ENCODE results near the gene MYL12B.
"Not testable (repeated sequence)": the region's sequence is repeated elsewhere in the genome, so short reads cannot be mapped to it uniquely, and the experiment has no call there.

MYL12B gene

GRCh38 chr18:3261373-3262233 lies at the start of gene MYL12B:
MYL12B (plus strand) TSS chr18:3262133; CDS start chr18:3272899, 10,766 bp downstream.
- peak; percentile 53 to 65 for DNase-seq (ENCODE audit: low read depth in 2 of 2)

- DNase-seq (ENCODE audit: low read depth in 2 of 2) = no peak
Measured at GRCh38 chr18:3212657-3213056, 49.3 kb upstream of the MYL12B start.

GRCh38 chr18:3213300-3214059 lies 48.5 kb upstream of the MYL12B start:
- DNase-seq (ENCODE audit: low read depth in 2 of 2) = no peak

- DNase-seq (ENCODE audit: low read depth in 2 of 2) = no peak
Measured at GRCh38 chr18:3214855-3215637, 46.9 kb upstream of the MYL12B start.

GRCh38 chr18:3216987-3217386 lies 44.9 kb upstream of the MYL12B start:
- no peak for DNase-seq (ENCODE audit: low read depth in 2 of 2)

- DNase-seq (ENCODE audit: low read depth in 2 of 2) = no peak
Measured at GRCh38 chr18:3217948-3218647, 43.8 kb upstream of the MYL12B start.

- DNase-seq (ENCODE audit: low read depth in 2 of 2) = no peak
Measured at GRCh38 chr18:3218819-3219218, 43.1 kb upstream of the MYL12B start.

GRCh38 chr18:3219241-3219630 lies 42.7 kb upstream of the MYL12B start:
- DNase-seq (ENCODE audit: low read depth in 2 of 2) = no peak

- DNase-seq (ENCODE audit: low read depth in 2 of 2) = no peak
Measured at GRCh38 chr18:3219631-3220335, 42.1 kb upstream of the MYL12B start, which contains the start of gene MYOM1. MYOM1 (minus strand) TSS chr18:3219968; CDS start chr18:3215223, 4,745 bp downstream.

GRCh38 chr18:3220868-3221267 lies 41.1 kb upstream of the MYL12B start:
- DNase-seq (ENCODE audit: low read depth in 2 of 2) = not testable (repeated sequence)

- DNase-seq (ENCODE audit: low read depth in 2 of 2) = no peak
Measured at GRCh38 chr18:3221496-3221895, 40.4 kb upstream of the MYL12B start.

GRCh38 chr18:3223356-3223755 lies 38.6 kb upstream of the MYL12B start:
- DNase-seq (ENCODE audit: low read depth in 2 of 2) = no peak

GRCh38 chr18:3224223-3224622 lies 37.7 kb upstream of the MYL12B start:
- DNase-seq (ENCODE audit: low read depth in 2 of 2) = no peak

GRCh38 chr18:3225588-3225987 lies 36.3 kb upstream of the MYL12B start:
- DNase-seq (ENCODE audit: low read depth in 2 of 2) = no peak

- no peak for DNase-seq (ENCODE audit: low read depth in 2 of 2)
Measured at GRCh38 chr18:3226048-3226447, 35.9 kb upstream of the MYL12B start.

- no peak for DNase-seq (ENCODE audit: low read depth in 2 of 2)
Measured at GRCh38 chr18:3230401-3231334, 31.3 kb upstream of the MYL12B start.

GRCh38 chr18:3233004-3233403 lies 28.9 kb upstream of the MYL12B start:
- no peak for DNase-seq (ENCODE audit: low read depth in 2 of 2)

GRCh38 chr18:3233433-3234168 lies 28.3 kb upstream of the MYL12B start:
- DNase-seq (ENCODE audit: low read depth in 2 of 2) = no peak

- DNase-seq (ENCODE audit: low read depth in 2 of 2) = no peak
Measured at GRCh38 chr18:3234457-3234856, 27.5 kb upstream of the MYL12B start.
